DMS153 treated with DMSO at 0.1 percent for 48 hours (cell line): Measurements from ENCODE around the gene CENPS.

Experiments used
- DNase-seq: peaks from one replicate; lab custom pipeline; 2025; ENCODE audit not compliant: unreplicated experiment; lab: John Stamatoyannopoulos, UW

Gene CENPS

GRCh38 chr1:10489291-10490055 lies 59.2 kb downstream of the CENPS start:
- no peak for DNase-seq

GRCh38 chr1:10490286-10490970 lies 60.2 kb downstream of the CENPS start:
- no peak for DNase-seq
